Memory B cell (primary cell): ENCODE measurements around the gene SLX4IP.

ENCODE experiments used
- ATAC-seq: fragments of 150-1000 bp; cut with Tn5 transposase; 2 replicates; pipeline ENCODE4 v1.10.0; 2021; ENCODE audit warnings: low read depth, mild to moderate bottlenecking, moderate library complexity
- DNase-seq, 2 donors: peaks; one replicate each; pipeline ENCODE4 v3.0.0; 2022; ENCODE audit warnings: low spot score in 2 of 2
- H3K27ac Mint-ChIP-seq: one replicate; pipeline ENCODE4 v1.8.0; 2022; ENCODE audit warnings: mild to moderate bottlenecking, moderate library complexity, mixed read lengths
- H3K27me3 Mint-ChIP-seq: one replicate; pipeline ENCODE4 v1.8.0; 2022; ENCODE audit warnings: mixed read lengths
- H3K36me3 Mint-ChIP-seq: one replicate; pipeline ENCODE4 v1.8.0; 2022; ENCODE audit warnings: mild to moderate bottlenecking, mixed read lengths
- H3K4me1 Mint-ChIP-seq: one replicate; pipeline ENCODE4 v1.8.0; 2022; ENCODE audit warnings: mixed read lengths
- H3K4me3 Mint-ChIP-seq: one replicate; pipeline ENCODE4 v1.8.0; 2022; ENCODE audit warnings: mild to moderate bottlenecking, moderate library complexity, mixed read lengths
- H3K9me3 Mint-ChIP-seq: one replicate; pipeline ENCODE4 v1.8.0; 2022; ENCODE audit warnings: mixed read lengths

Gene SLX4IP

GRCh38 chr20:10434467-10434831 lies 656 bp upstream of the SLX4IP start:
- DNase-seq (peak; percentile 53 to 59), ATAC-seq (peak; percentile 50)
- H3K4me1 Mint-ChIP-seq = peaks cover 29% of the 10 kb centered on the region
- H3K36me3 Mint-ChIP-seq = no peaks in the 10 kb centered on the region
- H3K27me3 Mint-ChIP-seq = no peaks in the 10 kb centered on the region
- H3K9me3 Mint-ChIP-seq = no peaks in the 10 kb centered on the region
- H3K4me3 Mint-ChIP-seq = peak overlapping the region; percentile 95
- peak overlapping the region; percentile 93 for H3K27ac Mint-ChIP-seq

- Mint-ChIP-seq H3K36me3 (no peaks in the 10 kb centered on the region), H3K27me3 (no peaks in the 10 kb centered on the region), H3K4me1 (peaks cover 20% of the 10 kb centered on the region), H3K4me3 (no peak overlapping the region), H3K9me3 (no peaks in the 10 kb centered on the region), H3K27ac (no peak overlapping the region)
- DNase-seq (no peak), ATAC-seq (no peak)
These were observed 1.1 kb downstream of the SLX4IP start for GRCh38 chr20:10436053-10436699.

GRCh38 chr20:10438217-10438616 lies 3.1 kb downstream of the SLX4IP start:
- H3K9me3 Mint-ChIP-seq = no peaks in the 10 kb centered on the region
- no peak overlapping the region for H3K4me3 Mint-ChIP-seq
- ATAC-seq (no peak), DNase-seq (no peak)
- H3K27me3 Mint-ChIP-seq = no peaks in the 10 kb centered on the region
- H3K4me1 Mint-ChIP-seq = peaks cover 10% of the 10 kb centered on the region
- H3K36me3 Mint-ChIP-seq = no peaks in the 10 kb centered on the region
- no peak overlapping the region for H3K27ac Mint-ChIP-seq

DNA sequence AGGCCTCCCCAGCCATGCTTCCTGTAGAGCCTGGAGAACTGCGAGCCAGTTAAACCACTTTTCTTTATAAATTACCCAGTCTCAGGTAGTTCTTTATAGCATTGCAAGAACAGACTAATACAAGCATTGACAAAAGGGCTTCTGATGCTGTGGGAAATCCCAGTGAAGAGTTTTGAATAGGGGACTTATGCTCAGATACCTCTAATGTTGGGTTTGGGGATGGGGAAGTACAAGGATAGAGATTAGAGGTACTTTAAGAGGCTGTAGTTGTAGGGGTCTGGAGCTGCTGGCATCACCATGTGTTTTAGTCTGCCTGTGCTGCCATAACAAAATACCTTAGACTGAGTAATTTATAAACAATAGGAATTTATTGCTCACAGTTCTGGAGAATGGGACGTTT lies 8.8 kb downstream of the SLX4IP start:
- peaks cover 3% of the 10 kb centered on the region for H3K36me3 Mint-ChIP-seq
- H3K9me3 Mint-ChIP-seq = no peaks in the 10 kb centered on the region
- no peak overlapping the region for H3K27ac Mint-ChIP-seq
- H3K27me3 Mint-ChIP-seq = no peaks in the 10 kb centered on the region
- no peak for DNase-seq
- H3K4me3 Mint-ChIP-seq = no peak overlapping the region
- no peak for ATAC-seq
- peaks cover 13% of the 10 kb centered on the region for H3K4me1 Mint-ChIP-seq

GRCh38 chr20:10445758-10446157 lies 10.7 kb downstream of the SLX4IP start:
- DNase-seq (no peak), ATAC-seq (no peak)
- Mint-ChIP-seq H3K4me3 (no peak overlapping the region), H3K27me3 (no peaks in the 10 kb centered on the region), H3K36me3 (peaks cover 3% of the 10 kb centered on the region), H3K27ac (no peak overlapping the region), H3K4me1 (peaks cover 13% of the 10 kb centered on the region), H3K9me3 (no peaks in the 10 kb centered on the region)

GRCh38 chr20:10447028-10447427 lies 11.9 kb downstream of the SLX4IP start:
- peaks cover 13% of the 10 kb centered on the region for H3K4me1 Mint-ChIP-seq
- H3K36me3 Mint-ChIP-seq = peaks cover 3% of the 10 kb centered on the region
- DNase-seq = no peak
- no peaks in the 10 kb centered on the region for H3K9me3 Mint-ChIP-seq
- no peaks in the 10 kb centered on the region for H3K27me3 Mint-ChIP-seq
- peak overlapping the region; percentile 74 for H3K27ac Mint-ChIP-seq
- ATAC-seq = peak; percentile 55
- H3K4me3 Mint-ChIP-seq = peak overlapping the region; percentile 45

DNA sequence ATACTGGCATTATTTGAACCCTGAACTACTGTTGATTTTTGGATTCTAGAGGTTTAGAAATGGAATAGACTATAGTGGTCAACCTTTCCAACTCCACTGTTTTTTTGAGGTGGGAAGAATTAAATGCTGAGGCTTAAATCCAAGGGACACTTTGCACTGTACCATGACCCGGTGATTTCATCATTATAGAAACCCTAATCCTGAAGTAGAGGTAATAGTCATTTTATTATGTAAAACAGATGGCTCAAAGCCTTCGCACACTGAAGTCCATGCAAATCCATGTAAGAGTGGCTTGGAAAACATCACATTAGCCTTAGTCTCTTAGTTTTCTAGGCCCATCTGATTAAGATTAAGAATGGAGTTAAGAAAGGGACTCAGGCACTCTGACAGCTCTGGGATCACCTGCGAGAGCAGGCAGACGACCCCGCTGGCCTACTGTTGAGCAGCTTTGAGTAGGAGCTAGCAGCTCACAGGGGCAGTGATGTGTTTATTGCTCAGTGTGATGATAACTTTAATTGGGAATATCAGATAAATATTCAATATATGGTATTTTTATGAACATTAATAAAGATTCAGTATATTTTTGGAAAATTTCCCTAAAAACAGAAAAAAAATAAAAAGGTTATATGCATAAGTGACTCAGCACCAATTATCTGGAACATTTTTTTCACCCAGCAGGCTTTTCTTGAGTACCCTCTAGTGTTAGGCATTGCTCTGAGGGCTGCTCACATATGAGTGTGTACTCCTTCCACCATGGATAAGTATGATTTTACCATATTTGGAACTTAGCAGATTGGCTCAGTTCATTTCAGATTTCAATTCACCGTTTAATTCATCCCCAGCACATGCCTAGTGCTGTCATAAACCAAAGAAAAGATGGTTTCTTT lies 13.4 kb downstream of the SLX4IP start:
- Mint-ChIP-seq H3K4me1 (peaks cover 17% of the 10 kb centered on the region), H3K4me3 (no peak overlapping the region), H3K27me3 (no peaks in the 10 kb centered on the region), H3K9me3 (no peaks in the 10 kb centered on the region), H3K27ac (no peak overlapping the region), H3K36me3 (peaks cover 6% of the 10 kb centered on the region)
- DNase-seq (no peak), ATAC-seq (no peak)

DNA sequence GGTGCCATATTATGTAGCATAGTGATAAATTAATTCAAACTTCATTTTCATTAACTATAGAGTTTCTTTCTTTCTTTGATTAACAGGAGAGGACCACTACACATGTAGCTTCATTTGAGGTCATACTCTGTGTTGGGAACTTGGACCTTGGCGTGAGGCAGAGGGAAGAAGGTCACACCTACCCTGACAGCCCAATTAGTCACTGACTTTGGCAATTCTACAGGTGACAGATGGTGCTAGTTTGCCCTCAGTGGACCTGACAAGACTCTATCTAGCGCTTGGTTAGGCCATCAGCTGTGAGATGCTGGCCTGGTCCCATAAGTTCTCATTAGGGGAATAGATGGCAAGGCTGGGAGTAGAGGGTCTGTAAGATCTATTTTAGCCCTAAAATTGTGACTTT lies 14.2 kb downstream of the SLX4IP start:
- H3K36me3 Mint-ChIP-seq = peaks cover 3% of the 10 kb centered on the region

GRCh38 chr20:10453241-10453640 lies 18.1 kb downstream of the SLX4IP start:
- no peaks in the 10 kb centered on the region for H3K27me3 Mint-ChIP-seq
- H3K4me1 Mint-ChIP-seq = peaks cover 13% of the 10 kb centered on the region
- H3K9me3 Mint-ChIP-seq = peaks cover 3% of the 10 kb centered on the region
- H3K27ac Mint-ChIP-seq = peak overlapping the region; percentile 79
- peaks cover 9% of the 10 kb centered on the region for H3K36me3 Mint-ChIP-seq
- DNase-seq = no peak
- ATAC-seq = peak; percentile 86
- peak overlapping the region; percentile 19 for H3K4me3 Mint-ChIP-seq

More for the DNA sequence above, 14.2 kb downstream of the SLX4IP start:
- no peaks in the 10 kb centered on the region for H3K27me3 Mint-ChIP-seq
- peaks cover 19% of the 10 kb centered on the region for H3K4me1 Mint-ChIP-seq
- H3K27ac Mint-ChIP-seq = no peak overlapping the region
- no peaks in the 10 kb centered on the region for H3K9me3 Mint-ChIP-seq
- DNase-seq (no peak), ATAC-seq (no peak)
- H3K4me3 Mint-ChIP-seq = no peak overlapping the region

GRCh38 chr20:10454151-10454750 lies 19.1 kb downstream of the SLX4IP start:
- DNase-seq (no peak), ATAC-seq (no peak)
- H3K36me3 Mint-ChIP-seq = peaks cover 19% of the 10 kb centered on the region
- H3K4me3 Mint-ChIP-seq = no peak overlapping the region
- H3K27me3 Mint-ChIP-seq = no peaks in the 10 kb centered on the region
- H3K4me1 Mint-ChIP-seq = peaks cover 13% of the 10 kb centered on the region
- peak overlapping the region; percentile 79 for H3K27ac Mint-ChIP-seq
- peaks cover 3% of the 10 kb centered on the region for H3K9me3 Mint-ChIP-seq

GRCh38 chr20:10461495-10461894 lies 26.4 kb downstream of the SLX4IP start:
- ATAC-seq = no peak
- H3K9me3 Mint-ChIP-seq = peaks cover 6% of the 10 kb centered on the region
- no peak overlapping the region for H3K27ac Mint-ChIP-seq
- H3K36me3 Mint-ChIP-seq = peaks cover 42% of the 10 kb centered on the region
- no peak for DNase-seq
- no peak overlapping the region for H3K4me3 Mint-ChIP-seq
- H3K27me3 Mint-ChIP-seq = no peaks in the 10 kb centered on the region
- no peaks in the 10 kb centered on the region for H3K4me1 Mint-ChIP-seq

DNA sequence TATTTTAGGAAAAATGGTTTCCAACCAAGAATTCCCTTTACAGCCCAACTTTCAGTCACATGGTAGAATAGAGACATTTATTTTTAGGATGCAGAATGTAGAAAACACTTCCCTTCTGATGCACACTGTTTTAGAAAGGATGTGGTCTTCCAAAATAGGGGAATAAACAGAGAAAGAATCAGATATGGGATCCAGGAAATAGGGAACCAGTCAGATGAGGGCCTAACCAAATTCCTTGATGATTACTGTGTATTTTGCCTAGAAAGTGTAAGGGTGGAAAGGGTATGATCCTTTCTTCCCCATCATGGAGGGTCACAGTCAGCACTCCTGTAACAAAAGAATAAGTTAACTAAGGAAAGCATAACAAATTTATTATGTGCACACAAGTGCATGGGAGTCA lies 27.4 kb downstream of the SLX4IP start:
- Mint-ChIP-seq H3K9me3 (peaks cover 3% of the 10 kb centered on the region), H3K36me3 (peaks cover 37% of the 10 kb centered on the region), H3K27me3 (no peaks in the 10 kb centered on the region), H3K27ac (no peak overlapping the region), H3K4me1 (no peaks in the 10 kb centered on the region), H3K4me3 (no peak overlapping the region)
- DNase-seq (no peak), ATAC-seq (no peak)

DNA sequence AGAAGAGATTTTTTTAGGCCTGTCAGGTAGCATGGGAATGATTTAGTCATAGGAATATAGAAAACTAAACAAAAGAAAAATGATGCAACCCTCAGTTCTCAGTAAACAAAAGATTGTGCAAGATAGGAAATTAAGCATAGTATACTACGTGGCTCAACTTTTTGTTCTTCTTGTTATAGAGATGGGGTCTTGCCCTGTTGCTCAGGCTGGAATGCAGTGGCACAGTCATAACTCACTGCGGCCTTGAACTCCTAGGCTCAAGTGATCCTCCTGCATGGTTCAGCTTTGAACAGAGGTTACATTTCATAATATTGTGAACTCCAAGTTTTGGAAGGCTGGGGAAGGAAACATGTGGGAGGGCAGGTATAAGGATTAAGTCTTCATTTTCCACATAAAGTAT lies 28.5 kb downstream of the SLX4IP start:
- Mint-ChIP-seq H3K27ac (no peak overlapping the region), H3K9me3 (peaks cover 3% of the 10 kb centered on the region), H3K36me3 (peaks cover 33% of the 10 kb centered on the region), H3K4me3 (no peak overlapping the region), H3K4me1 (peaks cover 8% of the 10 kb centered on the region), H3K27me3 (no peaks in the 10 kb centered on the region)
- DNase-seq (no peak), ATAC-seq (no peak)

DNA sequence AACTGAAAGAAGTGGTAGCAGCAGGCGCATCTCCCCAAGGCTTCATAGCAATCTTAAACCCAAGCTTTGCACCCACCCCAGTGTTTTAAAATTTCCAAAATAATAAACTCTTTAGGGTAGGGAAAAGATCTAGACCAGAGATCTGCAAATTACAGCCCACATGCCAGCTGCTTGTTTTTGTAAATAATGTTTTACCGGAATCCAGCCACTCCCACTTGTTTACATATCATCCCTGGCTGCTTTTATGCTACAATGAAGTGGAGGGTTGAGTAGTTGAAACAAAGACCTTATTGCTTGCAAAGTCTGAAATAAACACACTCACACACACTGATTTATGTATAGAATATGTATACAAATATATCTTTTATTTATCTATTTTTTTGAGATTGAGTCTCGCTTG lies 30.0 kb downstream of the SLX4IP start:
- no peak overlapping the region for H3K27ac Mint-ChIP-seq
- peaks cover 8% of the 10 kb centered on the region for H3K4me1 Mint-ChIP-seq
- peaks cover 3% of the 10 kb centered on the region for H3K9me3 Mint-ChIP-seq
- H3K4me3 Mint-ChIP-seq = no peak overlapping the region
- ATAC-seq (no peak), DNase-seq (no peak)
- H3K27me3 Mint-ChIP-seq = no peaks in the 10 kb centered on the region
- H3K36me3 Mint-ChIP-seq = peaks cover 28% of the 10 kb centered on the region
